ENCODE results near the gene SGTB. TPM values are rescaled to one million over a fixed set of nuclear protein-coding genes. Genes with fewer than 3 reads are reported as not detected.

Gene SGTB
- total RNA-seq, 1 experiment from 2014 or later, result 9.2 TPM

GRCh38 chr5:65704621-65705239, 17.2 kb downstream of the SGTB start:
- CTCF ChIA-PET, result no interaction called here
- BruUV-seq (replicated peaks), result no TSS peak
- POLR2A ChIA-PET, result interaction anchor here (0.5 to 0.6 kb wide), 2 partner anchors 44 to 63 kb away, joined by 3 to 5 read pairs; no protein-coding TSS in a partner anchor

GRCh38 chr5:65702036-65702435, 19.9 kb downstream of the SGTB start:
- ChIA-PET CTCF (no interaction called here), POLR2A (no interaction called here)
- no peak for TF ChIP-seq CTCF (IDR thresholded peaks at IDR 0.05)
- TF ChIP-seq, protein P1, sequence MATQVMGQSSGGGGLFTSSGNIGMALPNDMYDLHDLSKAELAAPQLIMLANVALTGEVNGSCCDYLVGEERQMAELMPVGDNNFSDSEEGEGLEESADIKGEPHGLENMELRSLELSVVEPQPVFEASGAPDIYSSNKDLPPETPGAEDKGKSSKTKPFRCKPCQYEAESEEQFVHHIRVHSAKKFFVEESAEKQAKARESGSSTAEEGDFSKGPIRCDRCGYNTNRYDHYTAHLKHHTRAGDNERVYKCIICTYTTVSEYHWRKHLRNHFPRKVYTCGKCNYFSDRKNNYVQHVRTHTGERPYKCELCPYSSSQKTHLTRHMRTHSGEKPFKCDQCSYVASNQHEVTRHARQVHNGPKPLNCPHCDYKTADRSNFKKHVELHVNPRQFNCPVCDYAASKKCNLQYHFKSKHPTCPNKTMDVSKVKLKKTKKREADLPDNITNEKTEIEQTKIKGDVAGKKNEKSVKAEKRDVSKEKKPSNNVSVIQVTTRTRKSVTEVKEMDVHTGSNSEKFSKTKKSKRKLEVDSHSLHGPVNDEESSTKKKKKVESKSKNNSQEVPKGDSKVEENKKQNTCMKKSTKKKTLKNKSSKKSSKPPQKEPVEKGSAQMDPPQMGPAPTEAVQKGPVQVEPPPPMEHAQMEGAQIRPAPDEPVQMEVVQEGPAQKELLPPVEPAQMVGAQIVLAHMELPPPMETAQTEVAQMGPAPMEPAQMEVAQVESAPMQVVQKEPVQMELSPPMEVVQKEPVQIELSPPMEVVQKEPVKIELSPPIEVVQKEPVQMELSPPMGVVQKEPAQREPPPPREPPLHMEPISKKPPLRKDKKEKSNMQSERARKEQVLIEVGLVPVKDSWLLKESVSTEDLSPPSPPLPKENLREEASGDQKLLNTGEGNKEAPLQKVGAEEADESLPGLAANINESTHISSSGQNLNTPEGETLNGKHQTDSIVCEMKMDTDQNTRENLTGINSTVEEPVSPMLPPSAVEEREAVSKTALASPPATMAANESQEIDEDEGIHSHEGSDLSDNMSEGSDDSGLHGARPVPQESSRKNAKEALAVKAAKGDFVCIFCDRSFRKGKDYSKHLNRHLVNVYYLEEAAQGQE (IDR thresholded peaks at IDR 0.05; ENCODE audit: insufficient read depth in 1 of 2, low read depth in 2 of 2, low read length in 1 of 2), result no peak
- no peak for TF ChIP-seq POLR2AphosphoS5 (IDR thresholded peaks at IDR 0.05; ENCODE audit: low read depth, low read length)
- TF ChIP-seq SIN3A (IDR thresholded peaks at IDR 0.05; ENCODE audit: borderline replicate concordance, insufficient read depth, low read depth, low read length), result no peak
- TF ChIP-seq TCF7L2 (IDR thresholded peaks at IDR 0.05; ENCODE audit: low read depth, low read length), result no peak
- Histone ChIP-seq H3K36me3 (ENCODE audit: control insufficient read depth, insufficient read depth, low read length) (no peaks in the 10 kb centered on the region), H3K27me3 (ENCODE audit: control insufficient read depth, insufficient read depth, low read length) (no peaks in the 10 kb centered on the region), H3K4me3 (ENCODE audit: low read depth in 2 of 2, low read length in 2 of 2) (no peak overlapping the region), H3K27ac (ENCODE audit: low read length) (no peak overlapping the region), H3K4me1 (ENCODE audit: control insufficient read depth, insufficient read depth, low read length) (no peaks in the 10 kb centered on the region), H3K9me3 (ENCODE audit: control insufficient read depth, insufficient read depth, low read depth, low read length) (no peaks in the 10 kb centered on the region)
- in situ Hi-C loops (cut with HindIII; ENCODE audit: low pct_unique_long_range_greater_than_20kb, low sequenced_read_pairs), result no loop called here
- ATAC-seq (no peak), DNase-seq (ENCODE audit: low read depth, low spot score) (no peak)
- BruUV-seq (replicated peaks), result no TSS peak
- intact Hi-C loops (cut with micrococcal nuclease; ENCODE audit: unreplicated experiment), result no loop called here

More at GRCh38 chr5:65704621-65705239, 17.2 kb downstream of the SGTB start:
- ATAC-seq (no peak), DNase-seq (ENCODE audit: low read depth, low spot score) (no peak)
- no peaks in the 10 kb centered on the region for H3K36me3 ChIP-seq (ENCODE audit: control insufficient read depth, insufficient read depth, low read length)
- no peaks in the 10 kb centered on the region for H3K27me3 ChIP-seq (ENCODE audit: control insufficient read depth, insufficient read depth, low read length)
- intact Hi-C loops (cut with micrococcal nuclease; ENCODE audit: unreplicated experiment) (no loop called here), in situ Hi-C loops (cut with HindIII; ENCODE audit: low pct_unique_long_range_greater_than_20kb, low sequenced_read_pairs) (no loop called here)
- TF ChIP-seq SIN3A (IDR thresholded peaks at IDR 0.05; ENCODE audit: borderline replicate concordance, insufficient read depth, low read depth, low read length) (no peak), POLR2AphosphoS5 (IDR thresholded peaks at IDR 0.05; ENCODE audit: low read depth, low read length) (no peak), TCF7L2 (IDR thresholded peaks at IDR 0.05; ENCODE audit: low read depth, low read length) (no peak), CTCF (IDR thresholded peaks at IDR 0.05) (no peak)
- TF ChIP-seq, protein P1 (IDR thresholded peaks at IDR 0.05; ENCODE audit: insufficient read depth in 1 of 2, low read depth in 2 of 2, low read length in 1 of 2), result no peak
- H3K4me3 ChIP-seq (ENCODE audit: low read depth in 2 of 2, low read length in 2 of 2), result no peak overlapping the region
- no peaks in the 10 kb centered on the region for H3K4me1 ChIP-seq (ENCODE audit: control insufficient read depth, insufficient read depth, low read length)
- H3K27ac ChIP-seq (ENCODE audit: low read length), result no peak overlapping the region
- H3K9me3 ChIP-seq (ENCODE audit: control insufficient read depth, insufficient read depth, low read depth, low read length), result no peaks in the 10 kb centered on the region
